T1000 (cell line): ENCODE measurements around the gene BOD1L1.

ENCODE experiments used
- DNase-seq: peaks from one replicate; lab custom pipeline; 2025; ENCODE audit warnings: mixed read lengths; lab: John Stamatoyannopoulos, UW

Gene BOD1L1

GRCh38 chr4:13539047-13539618 lies 88.4 kb downstream of the BOD1L1 start:
- DNase-seq, result no peak

- DNase-seq, result no peak
Measured at GRCh38 chr4:13538427-13538973, 89.0 kb downstream of the BOD1L1 start.

GRCh38 chr4:13537832-13538177 lies 89.7 kb downstream of the BOD1L1 start:
- no peak for DNase-seq

- no peak for DNase-seq
Measured at GRCh38 chr4:13537011-13537831, 90.3 kb downstream of the BOD1L1 start.

GRCh38 chr4:13536607-13537006 lies 90.9 kb downstream of the BOD1L1 start:
- DNase-seq, result no peak

- DNase-seq, result no peak
Measured at GRCh38 chr4:13535708-13536361, 91.7 kb downstream of the BOD1L1 start.

- no peak for DNase-seq
Measured at GRCh38 chr4:13535118-13535517, 92.4 kb downstream of the BOD1L1 start.

GRCh38 chr4:13534344-13535063 lies 93.0 kb downstream of the BOD1L1 start:
- DNase-seq, result no peak

GRCh38 chr4:13533670-13534343 lies 93.7 kb downstream of the BOD1L1 start:
- DNase-seq, result no peak

GRCh38 chr4:13531625-13531998 lies 95.9 kb downstream of the BOD1L1 start:
- DNase-seq, result no peak

GRCh38 chr4:13530823-13531624 lies 96.5 kb downstream of the BOD1L1 start:
- DNase-seq, result no peak

GRCh38 chr4:13529128-13529919 lies 98.2 kb downstream of the BOD1L1 start:
- no peak for DNase-seq

GRCh38 chr4:13528821-13529127 lies 98.8 kb downstream of the BOD1L1 start:
- DNase-seq, result no peak

- DNase-seq, result no peak
Measured at GRCh38 chr4:13527981-13528820, 99.3 kb downstream of the BOD1L1 start.

- DNase-seq, result no peak
Measured at GRCh38 chr4:13527192-13527980, 100.1 kb downstream of the BOD1L1 start.

- DNase-seq, result no peak
Measured at GRCh38 chr4:13526658-13527057, 100.9 kb downstream of the BOD1L1 start.

GRCh38 chr4:13525606-13526281 lies 101.8 kb downstream of the BOD1L1 start:
- DNase-seq, result no peak
